BE2C (cell line): ENCODE data around the gene PKD1L1.
A peak's percentile ranks its signal among the peaks of the same experiment; 100 is the strongest.

Experiments used
- DNase-seq: peaks from one replicate; pipeline ENCODE4 v3.0.0-alpha.2; 2020
- H3K27me3 ChIP-seq: fragments of 250-450 bp; sonication (Bioruptor Pico); 2 replicates; pipeline ENCODE4 v1.5.1; 2020; ENCODE audit warnings: mild to moderate bottlenecking
- H3K36me3 ChIP-seq: fragments of 250-450 bp; sonication (Bioruptor Pico); 2 replicates; pipeline ENCODE4 v1.5.1; 2020; ENCODE audit warnings: mild to moderate bottlenecking
- H3K4me1 ChIP-seq: fragments of 250-450 bp; sonication (Bioruptor Pico); 2 replicates; pipeline ENCODE4 v1.5.1; 2020
- H3K4me3 ChIP-seq: 2 replicates; pipeline ENCODE4 v1.5.1; 2011; ENCODE audit warnings: low read depth, low read length
- H3K9me3 ChIP-seq: fragments of 250-450 bp; sonication (Bioruptor Pico); 2 replicates; pipeline ENCODE4 v1.5.1; 2020
- TF ChIP-seq, protein P1 (sequence below): IDR thresholded peaks from 2 replicates; pipeline ENCODE4 v1.5.1; 2012; ENCODE audit warnings: mild to moderate bottlenecking, low read depth, low read length

The PKD1L1 gene

DNA sequence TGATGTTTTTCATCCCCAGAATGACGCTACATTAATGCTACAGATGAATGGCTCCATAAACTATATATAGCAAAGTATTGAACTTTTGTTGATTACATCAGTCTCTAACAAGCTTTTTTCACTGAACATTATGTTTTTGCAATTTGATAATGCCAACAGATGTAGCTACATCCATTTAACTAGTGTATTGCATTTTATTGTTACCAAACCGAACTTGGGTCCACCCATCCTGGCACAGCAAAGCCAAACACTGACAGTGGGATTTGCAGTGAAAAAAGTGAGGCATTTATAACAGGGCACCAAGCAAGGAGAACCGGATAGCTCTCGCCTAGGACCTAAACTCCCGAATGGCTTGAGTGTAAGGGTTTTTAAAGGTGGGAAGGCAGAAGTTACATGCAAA, 183.5 kb downstream of the PKD1L1 start:
- Histone ChIP-seq H3K27me3 (no peaks in the 10 kb centered on the region), H3K9me3 (no peaks in the 10 kb centered on the region; the same call in 1 of the 2 replicates), H3K4me1 (peaks cover 27% of the 10 kb centered on the region), H3K36me3 (no peaks in the 10 kb centered on the region), H3K4me3 (no peak overlapping the region)
- no peak for DNase-seq
- TF ChIP-seq, protein P1, sequence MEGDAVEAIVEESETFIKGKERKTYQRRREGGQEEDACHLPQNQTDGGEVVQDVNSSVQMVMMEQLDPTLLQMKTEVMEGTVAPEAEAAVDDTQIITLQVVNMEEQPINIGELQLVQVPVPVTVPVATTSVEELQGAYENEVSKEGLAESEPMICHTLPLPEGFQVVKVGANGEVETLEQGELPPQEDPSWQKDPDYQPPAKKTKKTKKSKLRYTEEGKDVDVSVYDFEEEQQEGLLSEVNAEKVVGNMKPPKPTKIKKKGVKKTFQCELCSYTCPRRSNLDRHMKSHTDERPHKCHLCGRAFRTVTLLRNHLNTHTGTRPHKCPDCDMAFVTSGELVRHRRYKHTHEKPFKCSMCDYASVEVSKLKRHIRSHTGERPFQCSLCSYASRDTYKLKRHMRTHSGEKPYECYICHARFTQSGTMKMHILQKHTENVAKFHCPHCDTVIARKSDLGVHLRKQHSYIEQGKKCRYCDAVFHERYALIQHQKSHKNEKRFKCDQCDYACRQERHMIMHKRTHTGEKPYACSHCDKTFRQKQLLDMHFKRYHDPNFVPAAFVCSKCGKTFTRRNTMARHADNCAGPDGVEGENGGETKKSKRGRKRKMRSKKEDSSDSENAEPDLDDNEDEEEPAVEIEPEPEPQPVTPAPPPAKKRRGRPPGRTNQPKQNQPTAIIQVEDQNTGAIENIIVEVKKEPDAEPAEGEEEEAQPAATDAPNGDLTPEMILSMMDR = no peak

GRCh38 chr7:47763063-47763974, 184.9 kb downstream of the PKD1L1 start:
- Histone ChIP-seq H3K4me1 (peaks cover 27% of the 10 kb centered on the region), H3K4me3 (peak overlapping the region; percentile 28), H3K9me3 (no peaks in the 10 kb centered on the region; the same call in 1 of the 2 replicates), H3K36me3 (no peaks in the 10 kb centered on the region), H3K27me3 (no peaks in the 10 kb centered on the region)
- DNase-seq = peak; percentile 63
- TF ChIP-seq, protein P1 = no peak

GRCh38 chr7:47762746-47763062, 185.6 kb downstream of the PKD1L1 start:
- no peak overlapping the region for H3K4me3 ChIP-seq
- TF ChIP-seq, protein P1 = no peak
- no peaks in the 10 kb centered on the region for H3K27me3 ChIP-seq
- peaks cover 27% of the 10 kb centered on the region for H3K4me1 ChIP-seq
- H3K9me3 ChIP-seq = no peaks in the 10 kb centered on the region; the same call in 1 of the 2 replicates
- no peak for DNase-seq
- H3K36me3 ChIP-seq = no peaks in the 10 kb centered on the region

GRCh38 chr7:47762207-47762606, 186.1 kb downstream of the PKD1L1 start:
- no peak for DNase-seq
- H3K4me3 ChIP-seq = no peak overlapping the region
- H3K27me3 ChIP-seq = no peaks in the 10 kb centered on the region
- TF ChIP-seq, protein P1 = no peak
- no peaks in the 10 kb centered on the region for H3K36me3 ChIP-seq
- no peaks in the 10 kb centered on the region; the same call in 1 of the 2 replicates for H3K9me3 ChIP-seq
- peaks cover 27% of the 10 kb centered on the region for H3K4me1 ChIP-seq

DNA sequence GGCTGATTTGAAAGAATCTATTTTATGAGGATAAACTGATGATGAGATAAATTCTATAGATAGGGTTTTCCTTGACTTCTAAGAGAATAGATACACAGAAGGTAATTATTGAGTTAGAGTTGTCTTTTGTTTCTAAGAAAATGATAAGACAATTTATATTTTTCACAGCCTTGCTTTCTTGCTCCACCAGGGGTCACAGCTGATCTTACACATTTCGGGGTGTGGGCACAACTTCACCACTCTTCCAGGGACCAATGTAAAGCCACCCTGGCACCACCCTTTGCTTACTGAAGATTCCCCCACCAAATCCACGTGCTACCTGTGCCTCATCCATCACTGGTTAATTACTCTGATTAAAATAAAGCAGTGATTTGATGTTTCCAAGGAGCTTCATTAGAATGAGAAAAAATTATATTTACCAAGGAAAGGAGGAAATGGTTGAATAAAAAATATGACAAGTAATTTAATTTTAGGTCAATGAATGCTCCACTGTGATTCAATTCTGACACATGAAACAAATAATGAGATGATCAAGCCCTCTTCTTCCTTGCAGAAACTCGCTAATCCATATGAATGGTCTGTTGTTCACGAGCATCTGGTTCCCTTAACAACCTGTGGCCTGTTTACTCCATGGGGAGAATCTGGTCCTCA, 189.1 kb downstream of the PKD1L1 start:
- H3K9me3 ChIP-seq = no peaks in the 10 kb centered on the region
- DNase-seq = no peak
- H3K36me3 ChIP-seq = no peaks in the 10 kb centered on the region
- TF ChIP-seq, protein P1 = peak; percentile 17; the same call in 1 of the 2 replicates
- H3K4me1 ChIP-seq = peaks cover 12% of the 10 kb centered on the region
- no peak overlapping the region for H3K4me3 ChIP-seq
- no peaks in the 10 kb centered on the region for H3K27me3 ChIP-seq

DNA sequence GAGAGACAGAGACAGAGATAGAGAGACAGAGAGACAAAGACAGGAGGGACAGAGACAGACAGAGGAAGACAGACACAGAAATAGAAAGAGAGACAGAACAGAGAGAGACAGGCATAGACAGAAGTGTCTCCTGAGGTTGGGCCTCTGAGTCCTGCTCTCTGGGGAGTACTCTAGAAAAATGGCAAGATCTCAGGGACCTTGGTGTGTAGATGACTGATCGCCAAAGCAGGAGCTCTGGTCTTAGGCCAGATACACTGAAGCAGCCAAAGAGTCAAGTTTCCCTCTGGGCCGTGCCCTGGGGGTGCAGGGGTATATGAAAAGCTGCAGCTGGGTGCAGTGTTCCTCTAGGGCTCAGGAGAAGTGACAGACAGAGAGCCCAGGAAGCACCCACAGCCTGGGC, 189.7 kb downstream of the PKD1L1 start:
- no peak for DNase-seq
- H3K9me3 ChIP-seq = no peaks in the 10 kb centered on the region
- H3K4me1 ChIP-seq = peaks cover 12% of the 10 kb centered on the region
- no peaks in the 10 kb centered on the region for H3K27me3 ChIP-seq
- TF ChIP-seq, protein P1 = no peak
- H3K36me3 ChIP-seq = no peaks in the 10 kb centered on the region
- no peak overlapping the region for H3K4me3 ChIP-seq
